ENCODE data around the gene ENDOD1.
A peak's percentile ranks its signal among the peaks of the same experiment; 100 is the strongest.

Gene ENDOD1

GRCh38 chr11:95145430-95146060 is 55.9 kb downstream of the ENDOD1 start:
- DNase-seq, result peak; percentile 83

DNA sequence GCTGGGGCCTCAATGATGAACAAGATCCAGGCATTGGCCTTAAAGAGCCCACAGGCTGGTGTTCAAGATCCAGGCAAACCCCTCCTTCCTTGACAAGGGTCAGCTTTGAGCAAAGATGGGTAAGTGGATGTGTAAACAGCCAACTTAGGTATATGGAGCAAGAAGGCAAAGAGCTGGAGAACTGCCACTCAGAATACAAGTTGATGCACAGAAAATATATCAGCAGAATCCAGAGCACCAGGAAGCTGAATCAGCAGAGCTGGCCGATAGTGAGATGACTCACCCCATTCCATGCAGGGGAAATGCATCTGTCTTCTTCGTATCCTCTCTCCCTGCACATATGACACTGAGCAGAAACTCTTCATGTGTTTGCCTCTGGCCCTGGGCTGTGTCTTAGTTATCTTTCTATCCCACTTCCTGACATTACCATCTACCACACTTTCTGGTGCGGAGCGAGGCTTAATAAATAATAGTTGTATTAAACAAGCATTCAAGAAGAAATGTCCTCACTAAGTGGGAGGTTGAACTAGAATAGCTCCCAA is 57.8 kb downstream of the ENDOD1 start:
- DNase-seq, result peak; percentile 80

DNA sequence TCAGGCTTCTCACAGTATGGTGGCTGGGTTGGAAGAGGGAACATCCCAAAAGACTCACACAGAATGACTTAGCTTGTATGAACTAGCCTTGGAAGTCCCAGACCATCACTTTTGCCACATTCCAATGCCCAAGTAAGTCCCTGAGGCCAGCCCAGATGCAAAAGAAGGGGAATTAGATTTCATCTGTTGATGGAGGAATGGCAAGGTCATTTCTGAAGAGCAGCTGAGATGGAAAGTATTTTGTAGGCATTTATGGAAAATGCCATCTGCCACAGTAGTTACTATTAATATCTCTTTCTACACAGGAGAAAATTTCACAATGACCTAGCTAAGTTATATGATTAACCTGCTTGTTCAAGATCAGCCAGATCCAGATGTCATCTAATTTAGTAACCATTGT is 58.8 kb downstream of the ENDOD1 start:
- DNase-seq, result no peak

- DNase-seq, result no peak
Measured at GRCh38 chr11:95148938-95149337, 59.3 kb downstream of the ENDOD1 start.

GRCh38 chr11:95149651-95150364 is 60.2 kb downstream of the ENDOD1 start:
- DNase-seq, result no peak

GRCh38 chr11:95150956-95151684 is 61.5 kb downstream of the ENDOD1 start:
- peak; percentile 95 for DNase-seq

- DNase-seq, result no peak
Measured at GRCh38 chr11:95152876-95153856, 63.5 kb downstream of the ENDOD1 start.

DNA sequence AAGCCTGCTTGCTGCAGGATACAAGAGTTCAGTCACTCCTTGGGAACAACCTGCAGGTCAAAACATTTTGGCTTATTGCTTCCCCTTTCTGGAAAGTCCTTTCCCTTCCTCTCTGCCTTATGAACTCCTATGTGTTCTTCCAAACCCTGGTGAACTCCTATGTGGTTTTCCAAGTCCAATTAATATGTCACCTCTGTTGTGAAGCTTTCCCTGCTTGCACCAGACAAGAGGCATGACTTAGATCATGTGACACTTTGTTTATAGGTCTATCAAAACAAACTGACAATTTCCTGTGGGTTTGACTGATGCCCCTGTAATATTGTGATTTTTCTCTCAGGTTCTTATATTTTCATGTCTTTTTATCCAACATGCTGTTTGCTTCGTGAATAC is 64.2 kb downstream of the ENDOD1 start:
- DNase-seq, result no peak

DNA sequence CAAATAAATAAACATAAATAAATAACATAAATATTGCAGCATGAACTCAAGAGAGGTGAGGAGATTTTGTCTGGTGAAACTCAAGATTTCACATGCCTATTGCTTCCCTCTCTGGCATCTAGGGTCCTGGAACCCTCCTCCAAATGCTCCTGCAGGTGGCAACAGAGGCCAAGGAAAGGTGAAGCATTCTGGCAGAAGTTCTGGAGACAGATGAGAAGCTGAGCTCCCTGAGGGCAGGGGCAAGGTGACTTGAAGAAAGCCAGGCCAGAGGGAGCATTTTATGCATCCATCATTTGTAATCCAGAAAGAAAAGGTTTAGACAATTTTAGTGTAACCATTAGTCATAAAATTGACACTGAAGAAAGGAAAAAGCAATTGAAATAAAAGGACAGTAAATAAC is 64.9 kb downstream of the ENDOD1 start:
- peak; percentile 62 for DNase-seq

DNA sequence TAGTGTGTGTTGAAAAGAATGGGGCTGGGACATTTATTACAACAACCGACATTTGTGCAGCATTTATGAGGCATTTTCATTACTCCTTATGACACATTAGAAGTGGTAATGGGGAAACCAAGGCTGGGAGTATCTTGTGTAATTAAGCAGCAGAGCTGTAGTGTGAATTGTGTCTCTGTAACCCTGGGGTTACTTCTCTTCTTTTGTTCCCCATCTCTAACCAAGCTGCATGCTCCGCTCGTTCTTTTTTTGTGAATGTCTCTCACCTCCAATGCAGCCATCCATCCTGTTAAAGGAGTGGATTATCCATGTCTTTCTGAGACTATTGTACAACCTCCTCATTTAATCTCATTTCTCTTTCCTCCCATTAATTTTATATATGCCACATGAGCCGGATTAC is 65.7 kb downstream of the ENDOD1 start:
- DNase-seq, result no peak

DNA sequence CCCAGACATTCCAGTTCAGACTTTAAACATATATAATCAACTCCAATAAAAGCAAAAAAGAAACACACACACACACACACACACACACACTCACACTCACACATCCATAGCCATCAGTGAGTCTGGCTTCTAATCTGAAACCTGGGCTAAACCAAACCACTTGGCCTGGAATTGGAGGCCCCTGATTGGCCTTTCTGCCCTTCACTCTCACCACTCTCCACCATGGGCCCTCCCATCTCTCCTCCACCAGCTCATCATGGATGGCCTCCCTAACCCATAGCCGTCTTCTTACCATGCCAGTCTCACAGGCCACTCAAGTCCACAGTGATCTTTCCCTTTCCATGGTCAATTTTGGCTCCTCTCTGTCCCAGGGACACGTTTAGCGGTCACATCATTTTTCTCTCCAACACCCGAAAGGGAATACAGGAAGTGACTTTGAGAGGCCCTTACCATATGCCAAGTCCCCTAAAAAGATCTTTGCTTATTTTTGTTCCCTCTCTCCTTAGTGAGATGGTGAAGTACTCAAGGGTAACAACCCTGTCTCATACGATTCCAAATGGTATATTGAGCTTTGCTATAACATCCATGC is 66.6 kb downstream of the ENDOD1 start:
- DNase-seq, result no peak

DNA sequence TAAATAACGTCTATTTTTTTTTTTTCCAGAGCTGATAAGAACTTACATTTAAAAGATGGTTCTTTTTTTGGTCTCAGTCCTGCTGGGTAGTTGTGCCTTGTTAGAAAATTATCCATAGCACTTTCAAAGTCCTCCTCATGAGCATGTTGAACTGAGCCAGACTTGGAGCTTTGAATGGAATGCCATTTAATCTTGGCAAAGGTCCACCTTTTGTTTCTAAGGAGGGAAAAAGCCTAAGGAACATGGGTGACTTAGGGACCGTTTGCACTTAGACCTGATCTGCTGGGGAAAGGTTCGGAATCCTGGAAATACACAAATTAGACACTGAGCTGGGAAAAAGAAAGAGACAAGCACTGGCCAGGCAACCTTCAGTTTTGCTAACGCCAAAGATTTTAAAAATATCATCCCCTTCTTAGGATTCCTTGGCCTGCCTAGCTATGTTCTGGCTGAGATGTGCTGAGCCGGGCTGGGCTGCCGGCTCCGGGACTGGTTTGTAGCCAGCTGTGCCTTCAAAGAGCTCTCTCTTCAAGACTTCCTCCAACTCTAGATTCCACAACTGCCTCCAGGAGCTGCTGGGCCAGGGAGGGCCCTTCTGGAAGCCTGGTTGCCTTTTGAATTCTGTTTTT is 67.4 kb downstream of the ENDOD1 start:
- DNase-seq, result no peak

DNA sequence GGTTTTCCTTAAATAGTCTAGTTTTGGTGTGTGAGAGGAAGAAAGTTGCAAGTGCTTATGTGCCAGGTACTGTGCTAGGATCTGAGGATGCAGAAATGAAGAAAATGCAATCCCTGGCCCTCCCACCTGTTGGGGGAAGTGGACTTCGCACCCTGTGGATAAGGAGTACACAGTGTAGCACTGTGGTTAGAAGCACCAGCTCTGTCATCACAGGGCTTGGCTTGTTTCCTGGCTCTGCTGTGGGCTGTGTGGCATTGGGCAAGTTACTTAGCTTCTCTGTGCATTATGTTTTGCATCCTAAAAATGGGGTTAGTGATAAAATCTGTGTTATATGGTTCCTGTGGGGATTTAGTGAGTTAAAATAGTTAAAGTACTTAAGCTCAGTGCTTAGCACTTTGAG is 68.2 kb downstream of the ENDOD1 start:
- DNase-seq, result no peak

- no peak for DNase-seq
Measured at GRCh38 chr11:95161248-95161647, 71.6 kb downstream of the ENDOD1 start.

GRCh38 chr11:95163106-95163505 is 73.5 kb downstream of the ENDOD1 start:
- no peak for DNase-seq

- DNase-seq, result no peak
Measured at GRCh38 chr11:95165638-95166037, 76.0 kb downstream of the ENDOD1 start.

DNA sequence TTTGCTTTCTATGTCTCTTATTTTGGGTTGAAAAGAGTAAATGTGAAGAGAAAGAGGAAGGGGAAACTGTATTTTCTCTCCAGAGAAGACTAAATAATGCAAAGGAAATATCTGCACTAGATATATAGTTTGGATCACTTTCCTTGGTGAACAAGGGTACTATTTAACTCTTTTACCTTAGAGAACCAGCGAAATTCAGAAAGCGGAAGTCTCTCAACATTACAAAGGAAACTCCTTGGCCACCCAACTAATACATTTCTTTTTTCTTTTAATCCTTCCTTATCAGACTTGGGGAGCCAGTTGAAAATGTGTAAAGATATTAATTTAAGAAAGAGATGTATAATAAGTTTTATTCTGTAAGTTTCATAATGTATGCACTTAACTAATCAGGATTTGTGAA is 77.1 kb downstream of the ENDOD1 start:
- no peak for DNase-seq

DNA sequence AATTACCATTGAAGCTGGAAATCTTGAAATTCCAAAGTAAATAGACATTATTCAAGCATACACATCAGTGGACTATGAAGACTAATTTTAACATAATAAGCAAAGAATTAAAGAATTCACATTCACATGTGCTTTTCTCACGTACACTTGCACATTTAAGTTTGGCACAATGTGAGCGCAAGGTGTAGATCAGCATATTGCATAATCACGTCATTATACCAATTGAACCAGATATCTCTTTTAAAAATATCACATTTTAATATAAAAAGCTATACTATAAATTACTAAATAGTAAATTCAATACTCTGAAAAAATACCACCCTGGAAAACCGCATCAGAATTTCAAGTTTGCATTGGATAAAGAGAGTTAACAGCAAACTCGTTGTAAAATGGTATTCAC is 80.6 kb downstream of the ENDOD1 start:
- DNase-seq, result no peak

DNA sequence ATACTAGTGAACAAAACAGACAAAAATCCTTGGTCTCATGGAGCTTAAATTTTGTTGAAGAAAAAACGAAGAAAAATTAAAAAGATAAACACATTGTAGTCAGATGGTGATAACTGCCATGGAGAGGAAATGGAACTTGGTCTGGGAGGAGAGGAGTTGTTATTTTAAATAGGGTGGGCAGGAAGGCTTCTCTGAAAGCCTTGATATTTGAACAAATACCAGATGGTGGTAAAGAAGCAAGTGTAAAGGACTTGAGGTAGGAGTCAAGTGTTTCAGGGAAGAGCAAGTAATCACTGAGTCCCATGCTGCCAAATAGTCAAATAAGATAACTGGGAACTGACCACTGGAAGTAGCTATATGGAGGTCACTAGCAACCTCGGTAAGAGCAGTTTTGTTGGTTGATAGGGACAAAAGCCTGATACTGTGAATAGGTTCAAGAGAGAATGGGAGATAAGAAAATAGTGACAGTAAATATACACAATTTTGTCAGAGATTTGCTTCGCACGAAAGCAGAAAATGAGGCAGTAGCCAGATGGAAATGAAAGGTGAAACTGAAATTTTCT is 86.3 kb downstream of the ENDOD1 start:
- DNase-seq, result no peak

All from RPMI8226 (cell line).